A549 (cell line): Measurements from ENCODE around the gene JDP2.
"Not testable (repeated sequence)": the region's sequence is repeated elsewhere in the genome, so short reads cannot be mapped to it uniquely, and the experiment has no call there.

Experiments
- CTCF ChIP-seq: fragments of >200 bp; sonication (Bioruptor Twin); formaldehyde crosslinking; IDR thresholded peaks from 3 replicates; pipeline ENCODE4 v1.5.1; 2016
- EHMT2 ChIP-seq: fragments of 200-600 bp; sonication (generic); IDR thresholded peaks from 2 replicates; pipeline ENCODE4 v1.6.1; 2016; ENCODE audit warnings: antibody characterized with exemption, low read depth, mild to moderate bottlenecking, moderate library complexity
- EP300 ChIP-seq, 2 experiments: fragments of >200 bp; sonication (Bioruptor Twin); formaldehyde crosslinking; IDR thresholded peaks; 2 replicates in 1 of 2; 3 replicates in 1 of 2; pipeline ENCODE4 v1.6.1; 2016 to 2017
- HMGXB4 ChIP-seq: fragments of 250-450 bp; sonication (Bioruptor Pico); IDR thresholded peaks from 2 replicates; pipeline ENCODE4 v1.5.0; 2021; ENCODE audit warnings: mild to moderate bottlenecking, moderate library complexity, borderline replicate concordance
- JUN ChIP-seq, 2 experiments: fragments of >200 bp; sonication (Bioruptor Twin); formaldehyde crosslinking; IDR thresholded peaks; 2 replicates in 1 of 2; 3 replicates in 1 of 2; pipeline ENCODE4 v1.6.1; 2016 to 2017
- JUNB ChIP-seq: fragments of >200 bp; sonication (Bioruptor Twin); formaldehyde crosslinking; IDR thresholded peaks from 2 replicates; pipeline ENCODE4 v1.6.1; 2016
- MAX ChIP-seq: IDR thresholded peaks from 2 replicates; pipeline ENCODE4 v1.6.1; 2012
- MAZ ChIP-seq: fragments of 150-350 bp; IDR thresholded peaks from 2 replicates; pipeline ENCODE4 v1.6.1; 2014; ENCODE audit warnings: antibody characterized with exemption, low read depth, low read length, borderline replicate concordance
- POLR2A ChIP-seq: IDR thresholded peaks from 2 replicates; pipeline ENCODE4 v1.6.1; 2012; ENCODE audit warnings: mild to moderate bottlenecking, low read length
- RCOR1 ChIP-seq: fragments of 150-350 bp; IDR thresholded peaks from 2 replicates; pipeline ENCODE4 v1.6.1; 2014; ENCODE audit warnings: antibody characterized with exemption, low read length, low read depth
- REST ChIP-seq: fragments of 200-600 bp; sonication (generic); IDR thresholded peaks from 2 replicates; pipeline ENCODE4 v1.6.1; 2016; ENCODE audit warnings: antibody characterized with exemption, mild to moderate bottlenecking, moderate library complexity
- RNF2 ChIP-seq: fragments of 200-600 bp; sonication (generic); IDR thresholded peaks from 2 replicates; pipeline ENCODE4 v1.6.1; 2016; ENCODE audit warnings: low read depth, mild to moderate bottlenecking, antibody characterized with exemption, moderate library complexity, borderline replicate concordance
- USF2 ChIP-seq: fragments of 450-650 bp; IDR thresholded peaks from 2 replicates; pipeline ENCODE4 v1.6.1; 2014; ENCODE audit warnings: antibody characterized with exemption
- ZFP36 ChIP-seq: fragments of 450-650 bp; IDR thresholded peaks from 2 replicates; pipeline ENCODE4 v1.6.1; 2014; ENCODE audit warnings: borderline replicate concordance; ENCODE audit not compliant: partially characterized antibody

GRCh38 chr14:75474127-75474526 is 46.3 kb downstream of the JDP2 start:
- not testable (repeated sequence) for TF ChIP-seq CTCF; HMGXB4 (CRISPR knock-in tag); EP300 (IDR thresholded peaks at IDR 0.05); REST; MAX; POLR2A; RNF2; JUN (IDR thresholded peaks at IDR 0.05); MAZ; RCOR1; ZFP36; JUNB; EHMT2; USF2
